Large intestine (tissue), 3 donors: Measurements from ENCODE around the gene ENOX2. TPM values are rescaled to one million over a fixed set of nuclear protein-coding genes. Genes with fewer than 3 reads are reported as not detected.
A peak's percentile ranks its signal among the peaks of the same experiment; 100 is the strongest.

Experiments
- DNase-seq, 2 donors: peaks; one replicate each; pipeline versions ENCODE4 v3.0.0 to v3.0.0-alpha.2; 2013
- H3K27ac ChIP-seq: one replicate; pipeline ENCODE4 v1.5.1; 2013; ENCODE audit warnings: low read length
- H3K27me3 ChIP-seq: 2 replicates; pipeline ENCODE4 v1.6.1; 2013; ENCODE audit warnings: low read length; ENCODE audit not compliant: control insufficient read depth, insufficient read depth
- H3K36me3 ChIP-seq: 2 replicates; pipeline ENCODE4 v1.6.1; 2013; ENCODE audit warnings: low read length; ENCODE audit not compliant: control insufficient read depth, insufficient read depth
- H3K4me1 ChIP-seq: one replicate; pipeline ENCODE4 v1.6.1; 2013; ENCODE audit warnings: low read length; ENCODE audit not compliant: control insufficient read depth, insufficient read depth
- H3K4me3 ChIP-seq: one replicate; pipeline ENCODE4 v1.5.1; 2013; ENCODE audit warnings: low read length
- H3K9me3 ChIP-seq: one replicate; pipeline ENCODE4 v1.6.1; 2013; ENCODE audit warnings: mild to moderate bottlenecking, low read depth, low read length, moderate library complexity; ENCODE audit not compliant: control insufficient read depth
- WGBS: methylation state at CpG from one replicate; pipeline ENCODE4 v1.1.5; 2013; ENCODE audit warnings: low lambda C conversion rate; ENCODE audit not compliant: insufficient coverage; 5-methylcytosine and 5-hydroxymethylcytosine counted together
- polyA plus RNA-seq: library from polyadenylated mRNA; unstranded; fragments of 120-200 nt; gene quantifications from one replicate; pipeline ENCODE4 v1.2.1, GENCODE V29; 2013

Gene ENOX2
- polyA plus RNA-seq, 1 donor, result 15.4 TPM

- no peaks in the 10 kb centered on the region for H3K9me3 ChIP-seq
- H3K4me3 ChIP-seq, result no peak overlapping the region
- H3K4me1 ChIP-seq, result no peaks in the 10 kb centered on the region
- no CpG with 5 or more reads among the region's 3 CpGs for WGBS
- no peaks in the 10 kb centered on the region for H3K27me3 ChIP-seq
- H3K36me3 ChIP-seq, result no peaks in the 10 kb centered on the region
- no peak overlapping the region for H3K27ac ChIP-seq
- no peak for DNase-seq
These were observed 51.4 kb downstream of the ENOX2 start for GRCh38 chrX:130851569-130851968.

- no peaks in the 10 kb centered on the region for H3K9me3 ChIP-seq
- no peaks in the 10 kb centered on the region for H3K4me1 ChIP-seq
- H3K27ac ChIP-seq, result no peak overlapping the region
- DNase-seq, result no peak
- no peaks in the 10 kb centered on the region for H3K36me3 ChIP-seq
- no peak overlapping the region for H3K4me3 ChIP-seq
- no peaks in the 10 kb centered on the region for H3K27me3 ChIP-seq
- no CpG with 5 or more reads among the region's 2 CpGs for WGBS
These were observed 54.2 kb downstream of the ENOX2 start for GRCh38 chrX:130848763-130849162.

- WGBS, result no CpG with 5 or more reads among the region's 2 CpGs
- peaks cover 2% of the 10 kb centered on the region for H3K4me1 ChIP-seq
- no peak overlapping the region for H3K4me3 ChIP-seq
- no peaks in the 10 kb centered on the region for H3K27me3 ChIP-seq
- H3K9me3 ChIP-seq, result no peaks in the 10 kb centered on the region
- no peaks in the 10 kb centered on the region for H3K36me3 ChIP-seq
- DNase-seq, result no peak
- H3K27ac ChIP-seq, result no peak overlapping the region
These were observed 56.3 kb downstream of the ENOX2 start for GRCh38 chrX:130846746-130847145.

- no peak overlapping the region for H3K27ac ChIP-seq
- no peaks in the 10 kb centered on the region for H3K36me3 ChIP-seq
- H3K27me3 ChIP-seq, result no peaks in the 10 kb centered on the region
- no peak overlapping the region for H3K4me3 ChIP-seq
- peaks cover 2% of the 10 kb centered on the region for H3K4me1 ChIP-seq
- no peak for DNase-seq
- WGBS, result 80% methylated on average over 1 of the region's 3 CpGs
- no peaks in the 10 kb centered on the region for H3K9me3 ChIP-seq
These were observed 61.2 kb downstream of the ENOX2 start for GRCh38 chrX:130841776-130842175.

GRCh38 chrX:130840345-130840744, 62.7 kb downstream of the ENOX2 start:
- Histone ChIP-seq H3K27me3 (no peaks in the 10 kb centered on the region), H3K4me3 (no peak overlapping the region), H3K9me3 (no peaks in the 10 kb centered on the region), H3K27ac (no peak overlapping the region), H3K36me3 (no peaks in the 10 kb centered on the region), H3K4me1 (peaks cover 2% of the 10 kb centered on the region)
- no CpG with 5 or more reads among the region's 2 CpGs for WGBS
- DNase-seq, result no peak

- no peak overlapping the region for H3K27ac ChIP-seq
- no peaks in the 10 kb centered on the region for H3K27me3 ChIP-seq
- H3K9me3 ChIP-seq, result no peaks in the 10 kb centered on the region
- no peaks in the 10 kb centered on the region for H3K36me3 ChIP-seq
- no peak overlapping the region for H3K4me3 ChIP-seq
- DNase-seq, result peak; percentile 19 to 39
- no CpG with 5 or more reads among the region's 2 CpGs for WGBS
- no peaks in the 10 kb centered on the region for H3K4me1 ChIP-seq
These were observed 66.6 kb downstream of the ENOX2 start for GRCh38 chrX:130836447-130836846.

DNA sequence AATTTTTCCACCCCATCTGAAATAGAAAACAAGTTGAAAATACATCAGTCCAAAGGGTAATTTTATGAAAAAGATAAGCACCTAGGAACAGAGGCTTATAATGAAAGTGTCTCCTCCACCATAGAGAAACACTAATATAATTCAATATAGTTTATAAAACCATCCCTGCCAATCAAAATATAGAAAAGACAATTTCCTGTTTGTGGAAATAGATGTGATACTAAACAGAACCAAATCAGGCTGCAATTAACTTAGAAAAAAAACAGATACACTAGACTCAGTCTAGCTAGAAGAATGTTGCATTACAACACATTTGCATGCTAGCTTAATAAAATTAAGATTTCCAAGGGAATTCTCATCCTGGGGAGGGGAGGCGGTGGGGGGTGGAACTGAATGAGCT, 68.2 kb downstream of the ENOX2 start:
- H3K4me3 ChIP-seq, result no peak overlapping the region
- H3K27me3 ChIP-seq, result no peaks in the 10 kb centered on the region
- H3K4me1 ChIP-seq, result no peaks in the 10 kb centered on the region
- H3K27ac ChIP-seq, result no peak overlapping the region
- DNase-seq, result no peak
- no peaks in the 10 kb centered on the region for H3K36me3 ChIP-seq
- WGBS, result no CpG with 5 or more reads among the region's 1 CpG
- no peaks in the 10 kb centered on the region for H3K9me3 ChIP-seq

DNA sequence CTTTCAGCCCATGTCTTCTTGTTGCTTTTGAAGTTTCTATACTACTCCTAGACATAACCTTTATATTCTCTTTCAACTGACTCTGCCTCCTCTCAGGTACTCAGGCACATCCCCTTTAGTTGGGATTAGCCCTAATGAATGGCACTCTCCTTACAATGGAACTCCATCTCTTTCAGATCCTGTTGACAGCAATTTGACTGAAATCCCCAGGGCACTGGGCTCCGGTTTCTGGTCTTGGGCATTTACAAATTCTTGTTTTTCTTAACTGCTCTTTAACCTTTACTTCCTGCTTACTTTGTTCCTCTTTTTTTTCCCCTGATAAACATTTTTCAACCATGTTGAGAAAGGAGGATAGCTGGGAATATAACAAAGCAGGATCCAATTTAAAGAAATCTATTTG, 68.9 kb downstream of the ENOX2 start:
- 86% methylated on average over 1 of the region's 1 CpG for WGBS
- H3K9me3 ChIP-seq, result no peaks in the 10 kb centered on the region
- no peak overlapping the region for H3K27ac ChIP-seq
- no peaks in the 10 kb centered on the region for H3K4me1 ChIP-seq
- DNase-seq, result no peak
- H3K4me3 ChIP-seq, result no peak overlapping the region
- H3K36me3 ChIP-seq, result no peaks in the 10 kb centered on the region
- H3K27me3 ChIP-seq, result no peaks in the 10 kb centered on the region

DNA sequence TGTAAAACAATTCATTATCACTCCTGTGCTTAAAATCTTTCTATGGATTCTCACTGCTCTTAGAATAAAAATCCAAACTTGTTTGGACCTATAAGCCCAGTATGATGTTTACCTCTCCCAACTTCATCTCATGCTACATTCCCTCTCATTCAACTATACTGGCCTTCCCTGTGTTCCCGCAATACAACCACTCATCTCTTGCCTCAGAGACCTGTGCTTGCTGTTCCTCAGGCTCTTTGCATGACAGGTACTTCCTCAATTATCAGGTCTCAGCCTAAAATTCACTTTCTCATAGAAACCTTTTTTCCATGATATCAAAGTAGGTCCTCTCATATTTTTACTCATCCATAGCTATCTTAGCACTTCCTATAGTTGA, 71.7 kb downstream of the ENOX2 start:
- Histone ChIP-seq H3K27ac (no peak overlapping the region), H3K36me3 (no peaks in the 10 kb centered on the region), H3K9me3 (no peaks in the 10 kb centered on the region), H3K4me3 (no peak overlapping the region), H3K4me1 (no peaks in the 10 kb centered on the region), H3K27me3 (no peaks in the 10 kb centered on the region)
- WGBS, result no CpG with 5 or more reads among the region's 1 CpG
- no peak for DNase-seq

GRCh38 chrX:130830599-130831346, 72.2 kb downstream of the ENOX2 start:
- Histone ChIP-seq H3K9me3 (no peaks in the 10 kb centered on the region), H3K4me3 (no peak overlapping the region), H3K27ac (no peak overlapping the region), H3K4me1 (no peaks in the 10 kb centered on the region), H3K36me3 (no peaks in the 10 kb centered on the region), H3K27me3 (no peaks in the 10 kb centered on the region)
- no CpG with 5 or more reads among the region's 4 CpGs for WGBS
- DNase-seq, result no peak
